LNCaP clone FGC (cell line): Measurements from ENCODE around the gene KPNA6.
A peak's percentile ranks its signal among the peaks of the same experiment; 100 is the strongest.

Source experiments
- DNase-seq: peaks from one replicate; pipeline ENCODE4 v3.0.0-alpha.2; 2011; ENCODE audit warnings: low read depth
- H3K4me3 ChIP-seq: 2 replicates; pipeline ENCODE4 v1.5.1; 2011; ENCODE audit warnings: mild to moderate bottlenecking, low read depth, low read length, control low read depth
- TF ChIP-seq, protein P1 (sequence below): IDR thresholded peaks from 2 replicates; pipeline ENCODE4 v1.5.1; 2012; ENCODE audit warnings: mild to moderate bottlenecking; ENCODE audit not compliant: control insufficient read depth, insufficient read depth; ENCODE audit errors: extremely low read depth

KPNA6 gene

DNA sequence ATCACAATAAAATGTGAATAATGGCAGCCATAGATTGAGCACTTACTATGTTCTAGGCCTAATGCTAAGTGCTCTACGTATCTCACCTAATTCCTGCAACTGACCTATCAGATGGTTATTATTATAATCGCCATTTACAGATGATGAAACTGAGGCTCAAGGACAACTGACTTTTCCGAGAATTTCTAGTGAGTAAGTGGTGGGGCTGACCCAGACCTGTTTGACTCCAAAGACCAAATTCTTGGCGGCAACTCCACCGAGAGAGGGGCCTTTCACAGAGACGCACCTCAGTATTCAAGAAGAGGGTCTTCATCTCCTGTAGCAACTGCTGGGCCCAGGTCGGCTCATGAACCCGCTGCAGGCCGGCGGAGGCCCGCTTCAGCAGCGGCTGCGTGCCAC is 113.7 kb downstream of the KPNA6 start:
- no peak for DNase-seq
- H3K4me3 ChIP-seq = peak overlapping the region; percentile 100
- TF ChIP-seq, protein P1, sequence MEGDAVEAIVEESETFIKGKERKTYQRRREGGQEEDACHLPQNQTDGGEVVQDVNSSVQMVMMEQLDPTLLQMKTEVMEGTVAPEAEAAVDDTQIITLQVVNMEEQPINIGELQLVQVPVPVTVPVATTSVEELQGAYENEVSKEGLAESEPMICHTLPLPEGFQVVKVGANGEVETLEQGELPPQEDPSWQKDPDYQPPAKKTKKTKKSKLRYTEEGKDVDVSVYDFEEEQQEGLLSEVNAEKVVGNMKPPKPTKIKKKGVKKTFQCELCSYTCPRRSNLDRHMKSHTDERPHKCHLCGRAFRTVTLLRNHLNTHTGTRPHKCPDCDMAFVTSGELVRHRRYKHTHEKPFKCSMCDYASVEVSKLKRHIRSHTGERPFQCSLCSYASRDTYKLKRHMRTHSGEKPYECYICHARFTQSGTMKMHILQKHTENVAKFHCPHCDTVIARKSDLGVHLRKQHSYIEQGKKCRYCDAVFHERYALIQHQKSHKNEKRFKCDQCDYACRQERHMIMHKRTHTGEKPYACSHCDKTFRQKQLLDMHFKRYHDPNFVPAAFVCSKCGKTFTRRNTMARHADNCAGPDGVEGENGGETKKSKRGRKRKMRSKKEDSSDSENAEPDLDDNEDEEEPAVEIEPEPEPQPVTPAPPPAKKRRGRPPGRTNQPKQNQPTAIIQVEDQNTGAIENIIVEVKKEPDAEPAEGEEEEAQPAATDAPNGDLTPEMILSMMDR = no peak

DNA sequence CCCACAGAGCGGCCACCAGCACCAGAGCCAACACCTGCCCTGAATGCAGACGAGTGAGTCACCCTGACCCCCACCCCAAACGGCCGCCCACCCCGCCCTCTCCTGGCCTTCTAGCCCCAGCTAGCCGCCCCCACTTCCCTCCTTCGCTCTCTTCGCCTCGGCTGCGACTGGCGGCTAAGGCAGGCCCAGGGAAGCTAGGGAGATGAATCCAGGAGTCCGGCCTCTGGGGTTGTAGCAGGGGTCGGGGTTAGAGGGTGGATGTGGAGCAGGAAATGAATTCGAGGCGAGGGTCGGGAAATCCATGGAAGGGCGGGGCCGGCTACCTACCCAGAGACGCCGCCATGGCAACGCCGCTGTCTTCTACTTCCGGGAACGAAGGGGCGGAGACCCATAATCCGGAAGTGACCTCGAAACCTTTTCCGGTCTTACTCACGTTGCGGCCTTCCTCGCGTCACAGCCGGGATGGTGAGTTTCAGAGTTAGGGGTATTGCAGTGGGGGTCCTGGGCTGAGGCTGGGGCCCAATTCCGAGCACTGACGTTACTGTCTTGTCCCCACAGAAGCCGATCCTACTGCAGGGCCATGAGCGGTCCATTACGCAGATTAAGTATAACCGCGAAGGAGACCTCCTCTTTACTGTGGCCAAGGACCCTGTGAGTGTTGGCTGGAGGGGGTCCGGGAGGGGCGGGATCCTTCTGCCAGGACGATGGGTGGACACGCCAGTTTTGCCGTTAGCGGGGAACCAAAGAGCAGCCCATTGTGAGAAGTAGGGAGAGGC is 114.3 kb downstream of the KPNA6 start, which contains the start of the genes EIF3I and TMEM234:
TSS of gene EIF3I (plus strand) at position 428 of the 776 bp plus-strand sequence. CDS start at position 463, 35 bp downstream.
TSS of gene TMEM234 (minus strand) at position 374 of the 776 bp plus-strand sequence. CDS start at position 343, 31 bp downstream.
- TF ChIP-seq, protein P1 = no peak
- DNase-seq = peak; percentile 72
- H3K4me3 ChIP-seq = peak within 1 kb of the TSS; percentile 100

DNA sequence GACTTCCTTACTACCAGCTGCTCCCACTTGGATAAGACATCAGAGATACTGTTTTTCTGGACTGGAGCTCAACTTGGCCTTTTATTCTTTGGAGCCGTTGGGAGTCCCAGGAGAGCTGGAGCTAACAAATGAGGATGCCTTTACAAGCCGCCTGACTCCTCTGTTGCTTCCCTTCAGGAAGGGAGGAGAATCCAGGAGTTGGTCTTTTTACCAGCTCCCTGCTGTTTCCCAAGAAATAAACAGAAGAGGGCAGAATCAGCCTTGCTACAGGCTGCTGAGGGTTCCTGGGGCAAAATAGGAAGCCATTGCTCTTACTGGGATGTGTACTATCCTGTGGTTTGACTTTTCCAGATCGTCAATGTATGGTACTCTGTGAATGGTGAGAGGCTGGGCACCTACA is 115.8 kb downstream of the KPNA6 start:
- no peak for DNase-seq
- peak overlapping the region; percentile 100 for H3K4me3 ChIP-seq
- TF ChIP-seq, protein P1 = peak; percentile 31; the same call in 1 of the 2 replicates

DNA sequence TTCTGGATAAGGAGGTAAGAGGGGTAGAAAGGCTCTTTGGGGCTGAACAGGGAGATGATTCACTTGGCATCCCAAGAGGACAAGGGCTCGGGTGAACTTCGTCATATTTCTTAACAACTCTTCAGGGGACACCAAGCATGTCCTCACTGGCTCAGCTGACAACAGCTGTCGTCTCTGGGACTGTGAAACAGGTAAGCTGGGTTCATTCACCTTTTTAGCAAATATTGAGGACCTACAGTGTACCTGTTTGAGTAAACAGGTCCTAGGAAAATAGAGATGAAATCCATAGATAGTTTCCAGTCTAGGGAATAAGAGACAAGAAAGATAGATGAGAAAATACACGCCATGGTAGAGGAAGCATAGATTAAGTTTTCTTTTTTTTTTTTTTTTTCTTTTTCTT is 116.4 kb downstream of the KPNA6 start:
- TF ChIP-seq, protein P1 = no peak
- DNase-seq = peak; percentile 73
- H3K4me3 ChIP-seq = peak overlapping the region; percentile 100
